GM12878 (cell line): ENCODE data around the gene AANAT. TPM values are rescaled to one million over a fixed set of nuclear protein-coding genes. Genes with fewer than 3 reads are reported as not detected.

ENCODE experiments used
- ATAC-seq: fragments of 200-7000 bp; cut with Tn5 transposase; 3 replicates; pipeline ENCODE4 v1.9.1; 2020; ENCODE audit warnings: mild to moderate bottlenecking, moderate library complexity
- BruUV-seq: library from RNA; stranded (reverse); fragments of 400-500 nt; replicated peaks from 2 replicates; lab custom pipeline; 2021; lab: Mats Ljungman, UMichigan
- CTCF ChIA-PET: fragments of 300-600 bp; sonication (Branson Sonifier 250); formaldehyde crosslinking; extraction: SDS; loops from one replicate; lab custom pipeline; 2021; ENCODE audit warnings: inconsistent platforms; lab: Yijun Ruan, JAX
- POLR2A ChIA-PET: fragments of 350-600 bp; formaldehyde crosslinking; extraction: SDS; loops from one replicate; lab custom pipeline; 2021; ENCODE audit warnings: inconsistent platforms; lab: Charles Lee
- RAD21 ChIA-PET: fragments of 300-600 bp; sonication (Branson Sonifier 250); formaldehyde crosslinking; loops from one replicate; lab custom pipeline; 2023; ENCODE audit warnings: antibody characterized with exemption; ENCODE audit not compliant: unreplicated experiment; lab: Charles Lee
- SMC1A ChIA-PET: fragments of 300-600 bp; sonication (Branson Sonifier 250); formaldehyde crosslinking; loops from one replicate; lab custom pipeline; 2023; ENCODE audit not compliant: unreplicated experiment, uncharacterized antibody; lab: Charles Lee
- DNase-seq: peaks from one replicate; pipeline ENCODE4 v3.0.0-alpha.2; 2011; ENCODE audit warnings: low read depth, low spot score
- FAIRE-seq: peaks from 3 replicates; lab custom pipeline; 2011; peaks lifted over from hg19 to GRCh38; lab: Jason Lieb, UNC
- H2AFZ ChIP-seq: 2 replicates; pipeline ENCODE4 v1.6.0; 2011; ENCODE audit warnings: low read depth, low read length, control low read depth; ENCODE audit not compliant: control insufficient read depth
- H3K27ac ChIP-seq: 2 replicates; pipeline ENCODE4 v1.5.1; 2011; ENCODE audit warnings: control low read depth; ENCODE audit not compliant: control insufficient read depth, insufficient read depth
- H3K27me3 ChIP-seq, 2 experiments: replicated peaks in 1 of 2; 2 replicates each; pipeline versions ENCODE4 v1.6.0 to v1.6.1; 2011; ENCODE audit warnings: low read length in 1 of 2; ENCODE audit not compliant: control insufficient read depth in 2 of 2, insufficient read depth in 2 of 2
- H3K36me3 ChIP-seq, 2 experiments: 2 replicates each; pipeline ENCODE4 v1.5.1; 2011; ENCODE audit warnings: low read length in 1 of 2; ENCODE audit not compliant: control insufficient read depth in 2 of 2, insufficient read depth in 2 of 2
- H3K4me1 ChIP-seq: 2 replicates; pipeline ENCODE4 v1.6.1; 2011; ENCODE audit warnings: mild to moderate bottlenecking, low read length, moderate library complexity, mixed read lengths; ENCODE audit not compliant: control insufficient read depth, insufficient read depth
- H3K4me2 ChIP-seq: 2 replicates; pipeline ENCODE4 v1.6.0; 2011; ENCODE audit warnings: control low read depth; ENCODE audit not compliant: control insufficient read depth, insufficient read depth
- H3K4me3 ChIP-seq: fragments of 200-600 bp; sonication (generic); 2 replicates; pipeline ENCODE4 v1.5.1; 2016
- H3K79me2 ChIP-seq: 2 replicates; pipeline ENCODE4 v1.6.0; 2011; ENCODE audit warnings: low read length; ENCODE audit not compliant: control insufficient read depth, insufficient read depth
- H3K9ac ChIP-seq: 2 replicates; pipeline ENCODE4 v1.8.0; 2011; ENCODE audit warnings: low read length, control low read depth, mixed read lengths; ENCODE audit not compliant: control insufficient read depth, insufficient read depth
- H3K9me3 ChIP-seq: replicated peaks from 3 replicates; pipeline ENCODE4 v1.5.1; 2011; ENCODE audit warnings: mild to moderate bottlenecking, low read length; ENCODE audit not compliant: control insufficient read depth, insufficient read depth
- H4K20me1 ChIP-seq: 2 replicates; pipeline ENCODE4 v1.6.0; 2011; ENCODE audit not compliant: control insufficient read depth, insufficient read depth
- BMI1 ChIP-seq: fragments of 450-650 bp; IDR thresholded peaks from 2 replicates; pipeline ENCODE4 v1.6.1; 2016; ENCODE audit warnings: mild to moderate bottlenecking, moderate library complexity, borderline replicate concordance
- CBFB ChIP-seq: IDR thresholded peaks from 2 replicates; pipeline ENCODE4 v1.6.1; 2016; ENCODE audit warnings: antibody characterized with exemption, low read depth
- CHD1 ChIP-seq: IDR thresholded peaks from 2 replicates; pipeline ENCODE4 v1.6.1; 2012; ENCODE audit warnings: low read depth, low read length, improper control_type of control experiment
- CHD4 ChIP-seq: fragments of 200-600 bp; sonication (generic); IDR thresholded peaks from 2 replicates; pipeline ENCODE4 v1.6.1; 2016; ENCODE audit warnings: mild to moderate bottlenecking
- ETV6 ChIP-seq, 2 experiments: fragments of 450-650 bp in 1 of 2; IDR thresholded peaks in 1 of 2; conservative IDR thresholded peaks in 1 of 2; 2 replicates each; pipeline ENCODE4 v1.6.1; 2014; ENCODE audit warnings: antibody characterized with exemption in 1 of 2, borderline replicate concordance in 1 of 2, low read depth in 1 of 2, mild to moderate bottlenecking in 1 of 2, moderate library complexity in 1 of 2
- GATAD2B ChIP-seq: fragments of 450-650 bp; conservative IDR thresholded peaks from 2 replicates; pipeline ENCODE4 v1.6.1; 2017; ENCODE audit warnings: low read depth, mild to moderate bottlenecking, moderate library complexity
- IKZF2 ChIP-seq, 2 experiments: fragments of 450-650 bp; IDR thresholded peaks; 2 replicates each; pipeline ENCODE4 v1.6.1; 2017; ENCODE audit warnings: mild to moderate bottlenecking in 2 of 2, moderate library complexity in 2 of 2
- NFIC ChIP-seq: IDR thresholded peaks from 2 replicates; pipeline ENCODE4 v1.6.1; 2012; ENCODE audit warnings: low read depth, mild to moderate bottlenecking, inconsistent platforms, low read length, moderate library complexity
- NR2C1 ChIP-seq: fragments of 450-650 bp; IDR thresholded peaks from 2 replicates; pipeline ENCODE4 v1.6.1; 2017; ENCODE audit warnings: antibody characterized with exemption, mild to moderate bottlenecking, moderate library complexity
- SIX5 ChIP-seq: IDR thresholded peaks from 2 replicates; pipeline ENCODE4 v1.6.1; 2011; ENCODE audit warnings: mild to moderate bottlenecking, low read depth, low read length, moderate library complexity; ENCODE audit not compliant: severe bottlenecking
- SMC3 ChIP-seq: IDR thresholded peaks from 2 replicates; pipeline ENCODE4 v1.6.1; 2011; ENCODE audit warnings: low read length, improper control_type of control experiment, borderline replicate concordance
- SPI1 ChIP-seq: IDR thresholded peaks from 2 replicates; pipeline ENCODE4 v1.6.1; 2011; ENCODE audit warnings: low read depth, mild to moderate bottlenecking, low read length, moderate library complexity, borderline replicate concordance; ENCODE audit not compliant: insufficient read depth
- ZNF384 ChIP-seq: IDR thresholded peaks from 2 replicates; pipeline ENCODE4 v1.6.1; 2012; ENCODE audit warnings: low read depth, mild to moderate bottlenecking, low read length, improper control_type of control experiment, borderline replicate concordance
- WGBS: methylation state at CpG from one replicate; pipeline ENCODE4 v1.1.6; 2016; ENCODE audit warnings: low lambda C conversion rate; ENCODE audit not compliant: insufficient replicate concordance, insufficient coverage; ENCODE audit errors: missing lambda C conversion rate; 5-methylcytosine and 5-hydroxymethylcytosine counted together
- in situ Hi-C: fragments of 300-500 bp; cut with MboI; formaldehyde crosslinking; loops from 9 replicates; pipeline ENCODE4 v1.14.3; 2018; ENCODE audit warnings: mixed read lengths
- intact Hi-C: fragments of 100-400 bp; cut with micrococcal nuclease; formaldehyde crosslinking; loops from one replicate; pipeline ENCODE4 v1.14.2; 2022; ENCODE audit not compliant: unreplicated experiment
- polyA plus RNA-seq, 11 experiments: library from polyadenylated mRNA; depleted of rRNA in 4 of 11; unstranded in 6 of 11; stranded (reverse) in 5 of 11; fragments of >200 nt; fragmentation: Nextera tagmentation in 4 of 11; fragmentation: Illumina TruSeq in 1 of 11; extraction: Ambion mirVana in 4 of 11; extraction: Trizol in 1 of 11; gene quantifications; 1 replicate in 1 of 11; 2 replicates in 10 of 11; pipeline versions ENCODE4 v1.2.1 to v1.2.3, GENCODE V29; 2011 to 2016; ENCODE audit warnings: inconsistent platforms in 2 of 11, missing spikeins in 2 of 11, low read depth in 1 of 11
- total RNA-seq, 4 experiments: library from RNA; depleted of rRNA in 3 of 4; stranded (reverse); fragments of >200 nt in 3 of 4; fragmentation: Illumina TruSeq in 1 of 4; extraction: Trizol in 1 of 4; gene quantifications; 2 replicates each; pipeline versions ENCODE4 v1.2.1 to v1.2.3, GENCODE V29; 2013 to 2021
- TF ChIP-seq, protein P1 (sequence below): IDR thresholded peaks from 2 replicates; pipeline ENCODE4 v1.6.1; 2012; ENCODE audit warnings: low read length, inconsistent platforms
- TF ChIP-seq, protein P2 (sequence below): IDR thresholded peaks from 2 replicates; pipeline ENCODE4 v1.6.1; 2011; ENCODE audit warnings: mild to moderate bottlenecking, low read depth, low read length, moderate library complexity; ENCODE audit not compliant: insufficient replicate concordance
- TF ChIP-seq, protein P3 (sequence below): IDR thresholded peaks from 2 replicates; pipeline ENCODE4 v1.6.1; 2011; ENCODE audit warnings: borderline replicate concordance, low read depth, mild to moderate bottlenecking, moderate library complexity, low read length; ENCODE audit not compliant: insufficient read depth, poor library complexity, severe bottlenecking
- TF ChIP-seq, protein P4 (sequence below): IDR thresholded peaks from 2 replicates; pipeline ENCODE4 v1.6.1; 2012; ENCODE audit warnings: low read depth, low read length, improper control_type of control experiment

Gene AANAT
- total and polyA plus RNA-seq, 10 of the 15 experiments (the other 5 are each of a cell fraction or from before 2014, with no cell fraction given), result 0.23 TPM; not detected in 9

DNA sequence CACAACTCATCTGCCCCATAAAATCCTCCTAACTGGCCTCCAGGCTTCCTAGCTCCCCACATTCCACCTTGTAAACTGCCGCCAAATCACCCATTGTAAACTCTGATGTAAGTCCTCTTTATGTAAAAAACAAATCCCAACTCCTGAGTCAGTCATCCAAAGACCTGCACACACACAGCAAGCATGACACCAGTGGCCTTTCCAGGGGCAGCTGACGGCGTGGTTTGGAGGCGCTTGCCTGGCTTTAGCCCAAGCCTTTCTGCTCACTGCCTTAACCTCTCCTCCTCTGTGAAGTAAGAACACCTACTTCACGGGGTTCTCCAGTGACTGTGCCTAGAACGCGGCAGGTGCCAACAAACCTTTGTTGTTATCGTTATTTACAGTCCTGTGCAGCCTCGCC, 28.5 kb upstream of the AANAT start:
- Histone ChIP-seq H3K27ac (no peak overlapping the region), H3K79me2 (peaks cover 51% of the 10 kb centered on the region), H3K4me2 (no peak overlapping the region), H3K9me3 (no peaks in the 10 kb centered on the region), H3K4me3 (no peak overlapping the region), H4K20me1 (no peaks in the 10 kb centered on the region), H2AFZ (no peak overlapping the region), H3K36me3 (peaks cover 0 to 8% of the 10 kb centered on the region in 2 experiments; a peak in 2 of 4 replicates), H3K27me3 (no peaks in the 10 kb centered on the region), H3K9ac (no peak overlapping the region), H3K4me1 (peaks cover 34% of the 10 kb centered on the region)
- in situ Hi-C loops (no loop called here), intact Hi-C loops (no loop called here)
- ChIA-PET SMC1A (interaction anchor here (0.6 to 1.8 kb wide), 3 partner anchors 10 to 42 kb away, joined by 3 to 5 read pairs (median 3); partner anchors contain the start of gene AANAT), POLR2A (interaction anchor here (1.6 kb wide), 1 partner anchor 9 kb away, joined by 4 read pairs; no protein-coding TSS in a partner anchor), RAD21 (no interaction called here), CTCF (interaction anchor here (0.6 to 1.3 kb wide), 2 partner anchors 9 to 19 kb away, joined by 3 to 5 read pairs; no protein-coding TSS in a partner anchor)
- FAIRE-seq (no peak), DNase-seq (no peak), ATAC-seq (no peak)
- TF ChIP-seq, protein P1, sequence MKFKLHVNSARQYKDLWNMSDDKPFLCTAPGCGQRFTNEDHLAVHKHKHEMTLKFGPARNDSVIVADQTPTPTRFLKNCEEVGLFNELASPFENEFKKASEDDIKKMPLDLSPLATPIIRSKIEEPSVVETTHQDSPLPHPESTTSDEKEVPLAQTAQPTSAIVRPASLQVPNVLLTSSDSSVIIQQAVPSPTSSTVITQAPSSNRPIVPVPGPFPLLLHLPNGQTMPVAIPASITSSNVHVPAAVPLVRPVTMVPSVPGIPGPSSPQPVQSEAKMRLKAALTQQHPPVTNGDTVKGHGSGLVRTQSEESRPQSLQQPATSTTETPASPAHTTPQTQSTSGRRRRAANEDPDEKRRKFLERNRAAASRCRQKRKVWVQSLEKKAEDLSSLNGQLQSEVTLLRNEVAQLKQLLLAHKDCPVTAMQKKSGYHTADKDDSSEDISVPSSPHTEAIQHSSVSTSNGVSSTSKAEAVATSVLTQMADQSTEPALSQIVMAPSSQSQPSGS, result no peak
- TF ChIP-seq ETV6 (conservative IDR thresholded peaks at IDR 0.05 in 1 of 2, IDR thresholded peaks at IDR 0.05 in 1 of 2; ENCODE audit: borderline replicate concordance in 1 of 2, low read depth in 1 of 2), result no peak
- TF ChIP-seq CBFB, result no peak
- no peak for TF ChIP-seq CHD1
- no peak for TF ChIP-seq NFIC
- TF ChIP-seq, protein P2, sequence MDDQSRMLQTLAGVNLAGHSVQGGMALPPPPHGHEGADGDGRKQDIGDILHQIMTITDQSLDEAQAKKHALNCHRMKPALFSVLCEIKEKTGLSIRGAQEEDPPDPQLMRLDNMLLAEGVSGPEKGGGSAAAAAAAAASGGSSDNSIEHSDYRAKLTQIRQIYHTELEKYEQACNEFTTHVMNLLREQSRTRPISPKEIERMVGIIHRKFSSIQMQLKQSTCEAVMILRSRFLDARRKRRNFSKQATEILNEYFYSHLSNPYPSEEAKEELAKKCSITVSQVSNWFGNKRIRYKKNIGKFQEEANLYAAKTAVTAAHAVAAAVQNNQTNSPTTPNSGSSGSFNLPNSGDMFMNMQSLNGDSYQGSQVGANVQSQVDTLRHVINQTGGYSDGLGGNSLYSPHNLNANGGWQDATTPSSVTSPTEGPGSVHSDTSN, result no peak
- no peak for TF ChIP-seq SIX5
- TF ChIP-seq NR2C1, result no peak
- no peak for TF ChIP-seq CHD4
- TF ChIP-seq, protein P3, sequence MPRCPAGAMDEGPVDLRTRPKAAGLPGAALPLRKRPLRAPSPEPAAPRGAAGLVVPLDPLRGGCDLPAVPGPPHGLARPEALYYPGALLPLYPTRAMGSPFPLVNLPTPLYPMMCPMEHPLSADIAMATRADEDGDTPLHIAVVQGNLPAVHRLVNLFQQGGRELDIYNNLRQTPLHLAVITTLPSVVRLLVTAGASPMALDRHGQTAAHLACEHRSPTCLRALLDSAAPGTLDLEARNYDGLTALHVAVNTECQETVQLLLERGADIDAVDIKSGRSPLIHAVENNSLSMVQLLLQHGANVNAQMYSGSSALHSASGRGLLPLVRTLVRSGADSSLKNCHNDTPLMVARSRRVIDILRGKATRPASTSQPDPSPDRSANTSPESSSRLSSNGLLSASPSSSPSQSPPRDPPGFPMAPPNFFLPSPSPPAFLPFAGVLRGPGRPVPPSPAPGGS, result no peak
- TF ChIP-seq SMC3, result no peak
- TF ChIP-seq GATAD2B, result no peak
- TF ChIP-seq IKZF2 (IDR thresholded peaks at IDR 0.05), result no peak
- TF ChIP-seq SPI1, result no peak
- TF ChIP-seq ZNF384, result no peak
- TF ChIP-seq BMI1, result no peak
- TF ChIP-seq, protein P4, sequence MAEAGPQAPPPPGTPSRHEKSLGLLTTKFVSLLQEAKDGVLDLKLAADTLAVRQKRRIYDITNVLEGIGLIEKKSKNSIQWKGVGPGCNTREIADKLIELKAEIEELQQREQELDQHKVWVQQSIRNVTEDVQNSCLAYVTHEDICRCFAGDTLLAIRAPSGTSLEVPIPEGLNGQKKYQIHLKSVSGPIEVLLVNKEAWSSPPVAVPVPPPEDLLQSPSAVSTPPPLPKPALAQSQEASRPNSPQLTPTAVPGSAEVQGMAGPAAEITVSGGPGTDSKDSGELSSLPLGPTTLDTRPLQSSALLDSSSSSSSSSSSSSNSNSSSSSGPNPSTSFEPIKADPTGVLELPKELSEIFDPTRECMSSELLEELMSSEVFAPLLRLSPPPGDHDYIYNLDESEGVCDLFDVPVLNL, result no peak
- no TSS peak for BruUV-seq
- 86% methylated on average over 9 of the region's 9 CpGs for WGBS
